Ovary (tissue), 3 donors: ENCODE results near the gene SIAH3.

ENCODE experiments used
- EP300 ChIP-seq: sonication (generic); formaldehyde crosslinking; IDR thresholded peaks from one replicate; pipeline ENCODE4 v1.6.1; 2017; ENCODE audit warnings: antibody characterized with exemption
- POLR2A ChIP-seq: fragments of 450-650 bp; IDR thresholded peaks from one replicate; pipeline ENCODE4 v1.6.1; 2017; ENCODE audit warnings: antibody characterized with exemption, mild to moderate bottlenecking, moderate library complexity
- TF ChIP-seq, protein P1 (sequence below), 3 donors: fragments of 450-650 bp in 2 of 3; fragments of 200-600 bp in 1 of 3; IDR thresholded peaks; one replicate each; pipeline versions ENCODE4 v1.5.1 to v1.8.0; 2016 to 2022; ENCODE audit warnings: antibody characterized with exemption in 3 of 3, mild to moderate bottlenecking in 1 of 3
- donor health status: DM: no; HTN: no; CAD: no.

DNA sequence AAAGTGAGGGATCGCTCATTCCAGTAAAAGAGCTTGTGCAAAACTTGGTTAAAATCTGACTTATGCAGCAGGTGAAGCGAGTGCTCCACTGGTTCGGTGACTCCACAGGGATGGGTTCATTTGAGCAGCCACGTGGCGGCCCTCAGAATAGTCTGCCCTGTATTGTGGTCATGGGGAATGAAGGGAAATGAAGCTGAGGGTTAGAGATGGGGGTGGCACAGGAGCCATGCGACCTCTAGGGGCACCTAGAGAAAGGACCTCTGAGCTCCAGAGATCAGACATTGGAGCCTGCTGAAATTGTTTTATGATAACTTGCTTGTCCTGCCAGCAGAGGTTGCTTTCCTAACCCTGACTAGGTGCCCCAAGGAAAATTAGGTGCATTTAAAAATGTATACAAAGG lies 122.8 kb downstream of the SIAH3 start:
- TF ChIP-seq, protein P1, sequence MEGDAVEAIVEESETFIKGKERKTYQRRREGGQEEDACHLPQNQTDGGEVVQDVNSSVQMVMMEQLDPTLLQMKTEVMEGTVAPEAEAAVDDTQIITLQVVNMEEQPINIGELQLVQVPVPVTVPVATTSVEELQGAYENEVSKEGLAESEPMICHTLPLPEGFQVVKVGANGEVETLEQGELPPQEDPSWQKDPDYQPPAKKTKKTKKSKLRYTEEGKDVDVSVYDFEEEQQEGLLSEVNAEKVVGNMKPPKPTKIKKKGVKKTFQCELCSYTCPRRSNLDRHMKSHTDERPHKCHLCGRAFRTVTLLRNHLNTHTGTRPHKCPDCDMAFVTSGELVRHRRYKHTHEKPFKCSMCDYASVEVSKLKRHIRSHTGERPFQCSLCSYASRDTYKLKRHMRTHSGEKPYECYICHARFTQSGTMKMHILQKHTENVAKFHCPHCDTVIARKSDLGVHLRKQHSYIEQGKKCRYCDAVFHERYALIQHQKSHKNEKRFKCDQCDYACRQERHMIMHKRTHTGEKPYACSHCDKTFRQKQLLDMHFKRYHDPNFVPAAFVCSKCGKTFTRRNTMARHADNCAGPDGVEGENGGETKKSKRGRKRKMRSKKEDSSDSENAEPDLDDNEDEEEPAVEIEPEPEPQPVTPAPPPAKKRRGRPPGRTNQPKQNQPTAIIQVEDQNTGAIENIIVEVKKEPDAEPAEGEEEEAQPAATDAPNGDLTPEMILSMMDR (IDR thresholded peaks at IDR 0.05), result no peak
- TF ChIP-seq EP300 (no peak), POLR2A (no peak)
